GM13976 (cell line): ENCODE data around the gene ZBTB18.
"Not testable (repeated sequence)": the region's sequence is repeated elsewhere in the genome, so short reads cannot be mapped to it uniquely, and the experiment has no call there.

Experiments
- DNase-seq: peaks from one replicate; pipeline ENCODE4 v3.0.0; 2012; ENCODE audit warnings: low spot score
- CTCF ChIP-seq: IDR thresholded peaks from 2 replicates; pipeline ENCODE4 v1.5.1; 2012; ENCODE audit warnings: borderline replicate concordance, mild to moderate bottlenecking; ENCODE audit not compliant: insufficient read depth; ENCODE audit errors: extremely low read depth, missing control alignments, control extremely low read depth
- in situ Hi-C: fragments of 300-500 bp; cut with MboI; formaldehyde crosslinking; loops from one replicate; pipeline ENCODE4 v1.12.0; 2022; ENCODE audit warnings: low sequenced_read_pairs, mixed read lengths, inconsistent platforms; ENCODE audit not compliant: unreplicated experiment

The ZBTB18 gene

GRCh38 chr1:244030481-244031040 is 20.5 kb upstream of the ZBTB18 start:
- no peak for DNase-seq
- no peak for TF ChIP-seq CTCF
- in situ Hi-C loops, result no loop called here

- TF ChIP-seq CTCF, result no peak
- in situ Hi-C loops, result no loop called here
- DNase-seq, result no peak
Measured at GRCh38 chr1:244035358-244035757, 15.7 kb upstream of the ZBTB18 start.

- in situ Hi-C loops, result no loop called here
- DNase-seq, result no peak
- no peak for TF ChIP-seq CTCF
Measured at GRCh38 chr1:244037252-244037651, 13.8 kb upstream of the ZBTB18 start.

GRCh38 chr1:244041466-244042120 is 9.5 kb upstream of the ZBTB18 start:
- no peak for TF ChIP-seq CTCF
- no peak for DNase-seq
- in situ Hi-C loops, result no loop called here

GRCh38 chr1:244042293-244042692 is 8.8 kb upstream of the ZBTB18 start:
- in situ Hi-C loops, result no loop called here
- TF ChIP-seq CTCF, result no peak
- no peak for DNase-seq

GRCh38 chr1:244044423-244044822 is 6.7 kb upstream of the ZBTB18 start:
- no peak for DNase-seq
- TF ChIP-seq CTCF, result no peak
- in situ Hi-C loops, result no loop called here

GRCh38 chr1:244046254-244046653 is 4.8 kb upstream of the ZBTB18 start:
- in situ Hi-C loops, DNase-seq: not testable (repeated sequence)
